Measurements from ENCODE around the gene FGGY.

Gene FGGY

GRCh38 chr1:59526240-59526639 is 229.3 kb downstream of the FGGY start (continued):
- TF ChIP-seq ZNF555 (tag by site-specific recombination; conservative IDR thresholded peaks at IDR 0.05) (no peak), SCRT2 (tag by site-specific recombination; IDR thresholded peaks at IDR 0.05) (no peak)

GRCh38 chr1:59528471-59528870 is 231.6 kb downstream of the FGGY start:
- TF ChIP-seq ZNF174 (tag by site-specific recombination; IDR thresholded peaks at IDR 0.05) (no peak), OVOL3 (tag by site-specific recombination; IDR thresholded peaks at IDR 0.05) (no peak), ZNF48 (tag by site-specific recombination; IDR thresholded peaks at IDR 0.05) (no peak), ZNF211 (tag by site-specific recombination; IDR thresholded peaks at IDR 0.05; ENCODE audit: low read depth) (no peak), KLF1 (tag by site-specific recombination; IDR thresholded peaks at IDR 0.05) (no peak), ZNF324 (tag by site-specific recombination; IDR thresholded peaks at IDR 0.05) (no peak), ZNF692 (tag by site-specific recombination; IDR thresholded peaks at IDR 0.05) (no peak), ZNF148 (tag by site-specific recombination; IDR thresholded peaks at IDR 0.05; ENCODE audit: borderline replicate concordance) (no peak), ZNF529 (tag by site-specific recombination; IDR thresholded peaks at IDR 0.05; ENCODE audit: insufficient replicate concordance) (no peak), ZBTB49 (tag by site-specific recombination; IDR thresholded peaks at IDR 0.05; ENCODE audit: low read depth) (no peak), ZNF155 (tag by site-specific recombination; IDR thresholded peaks at IDR 0.05) (no peak), ZNF843 (tag by site-specific recombination; IDR thresholded peaks at IDR 0.05) (no peak), ZNF37A (tag by site-specific recombination; IDR thresholded peaks at IDR 0.05) (no peak), OSR2 (tag by site-specific recombination; IDR thresholded peaks at IDR 0.05) (no peak), ZNF341 (tag by site-specific recombination; IDR thresholded peaks at IDR 0.05; ENCODE audit: low read depth) (no peak), ZNF639 (tag by site-specific recombination; IDR thresholded peaks at IDR 0.05) (no peak), ZNF266 (tag by site-specific recombination; IDR thresholded peaks at IDR 0.05; ENCODE audit: low read depth) (no peak), ZNF394 (tag by site-specific recombination; IDR thresholded peaks at IDR 0.05; ENCODE audit: borderline replicate concordance) (no peak), KLF16 (tag by site-specific recombination; IDR thresholded peaks at IDR 0.05) (no peak), ZNF423 (tag by site-specific recombination; IDR thresholded peaks at IDR 0.05) (no peak)
- ChIA-PET POLR2A (interaction anchor here (1.1 kb wide), 1 partner anchor 14 kb away, joined by 3 read pairs; no protein-coding TSS in a partner anchor), CTCF (no interaction called here)

More at GRCh38 chr1:59528471-59528870, 231.6 kb downstream of the FGGY start:
- H3K4me1 ChIP-seq (ENCODE audit: control insufficient read depth, insufficient read depth, low read length) = no peaks in the 10 kb centered on the region
- no peak overlapping the region for H3K27ac ChIP-seq (ENCODE audit: extremely low read depth, low read depth, low read length)
- H3K9me3 ChIP-seq (ENCODE audit: control insufficient read depth, insufficient read depth, low read depth, low read length) = no peaks in the 10 kb centered on the region
- H3K36me3 ChIP-seq (ENCODE audit: control insufficient read depth in 2 of 2, insufficient read depth in 1 of 2, low read length in 2 of 2) = no peaks in the 10 kb centered on the region
- H3K4me3 ChIP-seq (ENCODE audit: low read depth, low read length) = no peak overlapping the region

All from HEK293 (cell line).